Measurements from ENCODE around the gene TRIM63.

- TF ChIP-seq POLR2A (IDR thresholded peaks at IDR 0.05) = no peak
- TF ChIP-seq, protein P1, sequence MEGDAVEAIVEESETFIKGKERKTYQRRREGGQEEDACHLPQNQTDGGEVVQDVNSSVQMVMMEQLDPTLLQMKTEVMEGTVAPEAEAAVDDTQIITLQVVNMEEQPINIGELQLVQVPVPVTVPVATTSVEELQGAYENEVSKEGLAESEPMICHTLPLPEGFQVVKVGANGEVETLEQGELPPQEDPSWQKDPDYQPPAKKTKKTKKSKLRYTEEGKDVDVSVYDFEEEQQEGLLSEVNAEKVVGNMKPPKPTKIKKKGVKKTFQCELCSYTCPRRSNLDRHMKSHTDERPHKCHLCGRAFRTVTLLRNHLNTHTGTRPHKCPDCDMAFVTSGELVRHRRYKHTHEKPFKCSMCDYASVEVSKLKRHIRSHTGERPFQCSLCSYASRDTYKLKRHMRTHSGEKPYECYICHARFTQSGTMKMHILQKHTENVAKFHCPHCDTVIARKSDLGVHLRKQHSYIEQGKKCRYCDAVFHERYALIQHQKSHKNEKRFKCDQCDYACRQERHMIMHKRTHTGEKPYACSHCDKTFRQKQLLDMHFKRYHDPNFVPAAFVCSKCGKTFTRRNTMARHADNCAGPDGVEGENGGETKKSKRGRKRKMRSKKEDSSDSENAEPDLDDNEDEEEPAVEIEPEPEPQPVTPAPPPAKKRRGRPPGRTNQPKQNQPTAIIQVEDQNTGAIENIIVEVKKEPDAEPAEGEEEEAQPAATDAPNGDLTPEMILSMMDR (IDR thresholded peaks at IDR 0.05) = no peak
These were observed 2.9 kb downstream of the TRIM63 start for GRCh38 chr1:26064553-26064952.

Data from uterus (tissue), 2 donors.